Measurements from ENCODE around the gene SLC49A4.

- no peak for TF ChIP-seq CTCF (IDR thresholded peaks at IDR 0.05)
- no peak for TF ChIP-seq POLR2A (IDR thresholded peaks at IDR 0.05)
These were observed 27.1 kb upstream of the SLC49A4 start for GRCh38 chr3:122767540-122768372.

All from testis (tissue), 2 donors.